ENCODE data around the gene IFI35. TPM values are rescaled to one million over a fixed set of nuclear protein-coding genes. Genes with fewer than 3 reads are reported as not detected.

IFI35 gene
- total and polyA plus RNA-seq, 9 of the 15 experiments (the other 6 are each of a cell fraction or from before 2014, with no cell fraction given): 4.4 to 13.1 (median 10.2) TPM

- TF ChIP-seq NRF1 (conservative IDR thresholded peaks at IDR 0.05 in 1 of 2, IDR thresholded peaks at IDR 0.05 in 1 of 2) (peak; percentile 97), MBD2 (IDR thresholded peaks at IDR 0.05; ENCODE audit: borderline replicate concordance, low read depth) (peak; percentile 55; the same call in 1 of the 2 replicates), TEAD1 (CRISPR knock-in tag; IDR thresholded peaks at IDR 0.05) (peak; percentile 71 to 88), GATAD2B (IDR thresholded peaks at IDR 0.05; ENCODE audit: borderline replicate concordance) (no peak), BCOR (IDR thresholded peaks at IDR 0.05) (peak; percentile 84; the same call in 1 of the 2 replicates), SMAD4 (CRISPR knock-in tag; conservative IDR thresholded peaks at IDR 0.05) (no peak), ZNF407 (IDR thresholded peaks at IDR 0.05; ENCODE audit: low read depth) (peak; percentile 94), MCM7 (IDR thresholded peaks at IDR 0.05) (no peak), ZFX (CRISPR knock-in tag; IDR thresholded peaks at IDR 0.05) (peak; percentile 32), CXXC5 (CRISPR knock-in tag; IDR thresholded peaks at IDR 0.05) (peak; percentile 83), PTBP1 (IDR thresholded peaks at IDR 0.05; ENCODE audit: low read depth, low read length) (no peak), TSC22D4 (tag; IDR thresholded peaks at IDR 0.05) (no peak), FUS (optimal IDR thresholded peaks at IDR 0.05; ENCODE audit: low read depth, low read length) (no peak), PHF20 (IDR thresholded peaks at IDR 0.05; ENCODE audit: partially characterized antibody) (peak; percentile 86)
These were observed 42.2 kb upstream of the IFI35 start, which contains the start of gene AARSD1 (continued) for GRCh38 chr17:42964161-42964932.
